SKM-1 (cell line): ENCODE measurements around the gene PHKB.

Experiments
- DNase-seq: peaks from one replicate; lab custom pipeline; 2025; ENCODE audit not compliant: unreplicated experiment; lab: John Stamatoyannopoulos, UW

The PHKB gene

GRCh38 chr16:47565454-47565853 lies 104.3 kb downstream of the PHKB start:
- peak; percentile 76 for DNase-seq

GRCh38 chr16:47567321-47567720 lies 106.2 kb downstream of the PHKB start:
- no peak for DNase-seq

DNA sequence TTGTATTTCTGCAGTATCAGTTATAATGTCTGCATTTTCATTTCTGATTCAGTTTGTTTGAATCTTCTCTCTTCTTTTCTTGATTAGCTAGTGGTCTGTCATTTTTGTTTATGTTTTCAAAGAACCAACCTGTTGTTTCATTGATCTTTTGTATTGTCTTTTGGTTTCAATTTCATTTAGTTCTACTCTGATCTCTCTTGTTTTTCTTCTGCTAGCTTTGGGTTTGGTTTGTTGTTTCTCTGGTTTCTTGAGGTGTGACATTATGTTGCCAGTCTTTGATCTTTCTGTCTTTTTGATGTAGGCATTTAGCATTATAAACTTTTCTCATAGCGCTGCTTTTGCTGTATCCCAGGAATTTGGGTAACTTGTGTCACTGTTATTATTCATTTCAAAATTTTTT lies 107.2 kb downstream of the PHKB start:
- DNase-seq = no peak

DNA sequence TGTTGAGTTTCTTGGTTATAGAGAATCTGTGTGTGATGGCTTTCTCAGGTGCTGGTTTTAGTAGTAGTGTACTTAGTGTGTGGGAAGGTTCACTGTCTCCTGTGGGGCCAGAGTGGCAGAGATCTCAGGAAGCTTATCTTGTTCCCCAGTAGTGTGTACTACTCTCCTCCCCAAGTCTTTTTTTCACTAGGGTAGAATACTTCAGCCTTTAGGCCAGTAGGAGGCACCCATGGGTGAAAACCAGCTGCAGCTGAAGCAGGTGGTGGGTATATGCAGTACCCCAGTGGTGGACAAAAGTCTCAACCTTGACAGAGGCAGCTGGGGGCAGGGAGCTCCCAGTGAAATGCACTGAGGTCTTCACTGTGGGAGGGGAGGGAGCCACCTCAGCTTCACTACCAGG lies 109.9 kb downstream of the PHKB start:
- DNase-seq = no peak

DNA sequence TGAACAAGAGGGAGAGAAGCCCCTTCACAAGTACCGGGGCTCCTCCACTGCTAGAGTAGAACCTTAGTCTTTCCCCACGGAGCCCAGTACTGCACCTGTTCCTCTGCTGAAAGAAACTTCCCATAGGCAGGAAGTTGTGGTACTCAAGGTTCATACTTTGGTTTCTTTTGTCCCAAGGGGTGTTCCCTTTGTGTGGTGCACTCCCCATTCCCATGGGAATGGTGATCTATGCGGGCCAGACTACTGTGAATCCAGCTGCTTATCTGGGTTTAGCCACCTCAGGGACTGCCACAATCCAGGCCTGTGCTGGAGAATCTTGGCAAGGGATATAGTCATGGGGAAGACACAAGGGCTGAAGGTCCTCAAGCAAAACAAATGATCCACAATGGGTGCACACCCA lies 110.6 kb downstream of the PHKB start:
- no peak for DNase-seq

DNA sequence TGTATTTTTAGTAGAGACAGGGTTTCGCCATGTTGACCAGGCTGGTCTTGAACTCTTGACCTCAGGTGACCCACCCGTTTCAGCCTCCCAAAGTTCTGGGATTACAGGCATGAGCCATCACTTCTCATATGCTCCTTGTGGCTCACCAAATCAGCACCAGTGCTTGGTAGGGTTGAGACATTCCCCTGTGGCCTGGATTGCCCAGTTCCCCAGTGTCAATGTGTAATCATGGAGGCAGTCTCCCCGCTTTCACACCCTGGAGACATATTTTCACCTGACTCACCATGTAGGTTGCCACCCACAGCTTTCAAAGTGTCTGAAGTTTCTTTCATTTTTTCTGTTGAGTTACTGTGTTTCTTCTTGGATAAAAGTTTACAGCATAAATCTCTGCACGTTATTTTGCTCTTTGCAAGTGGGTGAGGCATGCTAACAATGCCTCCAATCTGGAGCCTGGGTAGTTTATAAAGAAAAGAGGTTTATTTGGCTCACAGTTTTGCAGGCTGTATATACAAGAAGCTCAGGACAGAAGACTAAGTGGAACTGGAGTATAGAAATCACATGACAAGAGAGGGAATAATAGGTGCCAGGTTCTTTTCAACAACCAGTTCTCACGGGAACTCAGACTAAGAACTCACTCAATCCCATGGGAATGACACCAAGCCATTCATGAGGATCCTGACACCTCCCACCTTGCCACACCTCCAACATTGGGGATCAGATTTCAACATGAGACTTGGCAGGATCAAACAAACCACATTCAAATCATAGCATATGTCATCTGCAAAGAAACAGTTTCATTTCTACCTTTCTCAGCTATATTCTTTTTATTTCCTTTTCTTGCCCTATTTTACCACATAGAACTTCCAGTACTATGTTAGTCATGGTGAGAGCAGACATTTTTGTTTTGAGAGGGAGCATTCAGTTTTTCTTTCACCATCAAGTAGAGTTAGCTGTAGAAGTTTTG lies 113.2 kb downstream of the PHKB start:
- DNase-seq = no peak

DNA sequence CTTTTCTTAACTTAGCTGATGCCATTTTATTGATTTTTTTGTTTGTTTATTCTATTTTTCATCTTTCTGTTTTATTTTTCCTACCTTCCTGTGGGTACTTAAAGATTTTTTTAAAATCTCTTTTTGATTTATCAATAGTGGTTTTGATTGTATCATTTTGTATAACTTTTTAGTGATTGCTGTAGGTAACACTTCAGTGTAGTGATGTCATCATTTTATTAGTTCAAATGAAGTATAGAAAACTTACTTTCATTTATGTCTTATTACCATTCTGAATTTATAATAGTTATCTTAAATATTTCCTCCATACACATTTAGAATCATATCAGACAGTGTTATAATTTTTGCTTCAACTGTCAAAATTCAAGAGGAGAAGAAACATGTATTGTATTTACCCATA lies 115.9 kb downstream of the PHKB start:
- DNase-seq = no peak

- DNase-seq = no peak
Measured at GRCh38 chr16:47578033-47578432, 116.9 kb downstream of the PHKB start.

GRCh38 chr16:47578573-47578972 lies 117.4 kb downstream of the PHKB start:
- no peak for DNase-seq

GRCh38 chr16:47581114-47581513 lies 120.0 kb downstream of the PHKB start:
- no peak for DNase-seq

- DNase-seq = no peak
Measured at GRCh38 chr16:47584464-47585225, 123.5 kb downstream of the PHKB start.

- DNase-seq = no peak
Measured at GRCh38 chr16:47586121-47586520, 125.0 kb downstream of the PHKB start.

DNA sequence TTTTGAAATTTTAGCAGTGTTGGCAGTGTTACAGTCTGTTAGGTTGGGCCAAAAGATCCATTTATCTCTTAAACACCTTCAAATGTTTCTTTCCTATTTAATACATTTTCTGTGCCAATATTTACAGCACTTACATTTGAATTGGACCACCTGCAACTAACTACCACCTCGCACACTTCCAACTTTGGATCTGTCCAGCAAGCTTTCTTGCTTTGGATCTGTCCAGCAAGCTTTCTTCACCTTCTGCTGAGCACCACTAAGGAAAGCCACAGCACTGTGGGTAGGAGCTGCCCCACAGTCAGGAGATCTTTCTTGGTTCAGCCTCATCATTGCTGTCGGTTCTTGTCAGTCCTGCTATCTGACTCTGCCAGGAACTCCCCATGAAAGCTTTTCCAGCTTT lies 129.3 kb downstream of the PHKB start:
- DNase-seq = no peak

- no peak for DNase-seq
Measured at GRCh38 chr16:47592232-47592631, 131.1 kb downstream of the PHKB start.

DNA sequence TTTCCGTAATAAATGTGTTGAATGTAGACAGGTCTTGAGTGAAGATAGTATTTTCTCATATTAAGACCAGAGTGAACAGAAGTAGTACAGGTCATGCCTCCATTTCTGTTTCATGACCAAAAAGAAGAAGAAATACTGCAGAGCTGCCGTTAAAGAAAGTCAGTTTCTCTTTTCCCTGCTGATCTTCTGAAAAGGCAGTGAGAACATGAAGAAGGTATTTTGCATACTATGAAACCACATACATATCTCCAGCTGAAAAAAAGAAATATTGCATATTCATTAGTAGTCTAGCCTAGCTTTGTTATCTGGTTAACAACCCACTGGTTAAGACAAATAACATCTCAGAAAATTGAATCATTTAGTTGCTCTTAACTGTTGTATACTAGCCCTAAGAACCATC lies 138.4 kb downstream of the PHKB start:
- no peak for DNase-seq

DNA sequence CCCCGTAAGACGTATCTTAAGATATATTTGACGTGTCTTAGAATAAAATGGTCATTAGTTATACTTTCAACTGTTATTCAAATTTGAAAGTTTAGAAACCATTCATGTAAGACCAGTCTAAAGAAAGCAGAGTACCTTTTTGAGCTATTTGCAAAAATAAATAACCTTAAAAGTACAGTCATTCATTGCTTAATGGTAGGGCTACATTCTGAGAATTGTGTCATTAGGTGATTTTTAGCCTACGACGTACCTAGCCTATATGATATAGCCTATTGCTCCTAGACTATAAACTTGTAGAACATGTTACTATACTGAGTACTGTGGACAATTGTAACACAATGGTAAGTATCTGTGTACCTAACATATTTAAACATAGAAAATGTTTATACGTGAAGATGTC lies 139.2 kb downstream of the PHKB start:
- DNase-seq = no peak

DNA sequence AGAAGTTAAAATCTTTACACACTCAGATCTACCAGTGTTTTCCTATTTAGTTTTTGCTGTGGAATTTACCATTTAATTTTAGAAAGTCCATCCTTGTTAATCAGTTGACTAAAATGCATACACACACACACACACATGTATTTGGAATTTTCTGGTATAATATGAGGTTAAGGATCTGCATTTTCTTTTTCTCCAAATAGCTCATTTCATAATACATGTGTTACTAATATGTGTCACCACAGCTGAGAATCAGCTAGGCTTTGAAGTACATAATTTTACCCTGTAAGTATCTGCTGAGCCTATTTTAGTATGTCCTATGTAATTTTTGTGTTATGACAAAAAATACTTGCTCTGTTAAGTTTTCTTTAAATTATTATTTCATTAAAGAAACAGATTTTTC lies 143.2 kb downstream of the PHKB start:
- no peak for DNase-seq

DNA sequence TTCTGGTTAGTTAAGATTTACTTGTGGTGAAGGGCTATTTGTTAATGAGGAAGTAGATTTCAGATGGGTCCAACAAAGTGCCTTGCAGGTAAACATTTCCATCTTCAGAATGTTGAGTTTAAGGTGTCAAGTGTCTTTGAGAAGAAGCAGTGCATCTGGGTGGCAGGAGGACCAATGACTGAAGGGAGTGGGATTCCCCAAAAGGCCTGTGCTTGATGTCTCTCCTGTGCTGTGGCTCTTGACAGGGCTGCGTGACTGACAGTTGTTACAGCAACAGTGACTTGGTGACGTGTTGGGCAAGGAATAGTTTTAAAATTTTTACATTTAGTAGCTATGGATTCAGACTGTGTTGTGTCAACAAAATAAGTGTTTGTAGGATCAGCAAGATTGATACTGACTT lies 149.9 kb downstream of the PHKB start:
- DNase-seq = no peak

- no peak for DNase-seq
Measured at GRCh38 chr16:47611848-47612493, 150.8 kb downstream of the PHKB start.

DNA sequence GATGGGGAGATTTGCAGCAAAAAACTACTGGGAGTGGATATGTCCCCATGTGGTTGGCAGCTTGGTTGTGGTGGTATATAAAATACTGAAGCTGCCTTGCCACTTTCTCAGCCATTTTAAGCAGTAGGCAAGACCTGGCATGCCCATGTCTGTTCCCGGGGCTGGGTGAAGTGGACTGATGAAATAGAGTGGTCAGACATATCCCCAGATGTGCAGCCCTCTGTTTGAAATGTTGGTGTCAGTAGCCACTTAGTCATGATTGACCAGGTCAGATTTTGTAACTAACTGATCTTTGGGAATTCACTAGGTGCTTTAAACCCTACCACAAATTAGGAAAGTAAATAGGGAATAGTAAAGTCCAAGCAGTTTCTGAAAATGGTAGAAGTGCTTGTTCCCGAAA lies 151.6 kb downstream of the PHKB start:
- DNase-seq = no peak

DNA sequence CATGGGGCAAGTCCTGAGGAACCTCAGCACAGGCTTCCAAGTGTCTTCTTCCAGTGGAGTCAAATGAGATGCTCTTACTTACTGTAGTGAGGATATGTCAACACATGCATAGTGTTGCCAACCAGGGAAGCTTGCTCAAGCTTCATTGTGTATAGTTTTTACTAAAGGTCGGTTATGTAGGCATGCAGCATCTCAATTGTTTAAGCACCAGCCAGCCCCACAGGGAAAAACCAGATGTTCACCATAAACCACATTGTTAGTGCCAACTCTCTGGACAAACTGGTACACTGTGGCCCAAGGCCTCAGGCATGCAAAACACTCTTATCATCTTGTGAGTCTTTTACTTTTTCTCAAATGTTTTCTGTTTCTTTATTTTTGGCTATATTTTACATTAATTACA lies 152.1 kb downstream of the PHKB start:
- DNase-seq = no peak

- DNase-seq = no peak
Measured at GRCh38 chr16:47617732-47618131, 156.6 kb downstream of the PHKB start.
